HG03565 (cell line): ENCODE measurements around the gene CHSY1.

Experiments used
- ATAC-seq: cut with Tn5 transposase; IDR thresholded peaks from one replicate; pipeline ENCODE4 v1.9.1; 2021; ENCODE audit warnings: mild to moderate bottlenecking, moderate library complexity; ENCODE audit not compliant: unreplicated experiment

Gene CHSY1

GRCh38 chr15:101156509-101157159, 95.2 kb downstream of the CHSY1 start:
- ATAC-seq = peak; percentile 92

GRCh38 chr15:101156061-101156460, 95.8 kb downstream of the CHSY1 start:
- no peak for ATAC-seq

- no peak for ATAC-seq
These were observed 97.8 kb downstream of the CHSY1 start for GRCh38 chr15:101153801-101154656.

GRCh38 chr15:101152914-101153313, 98.9 kb downstream of the CHSY1 start:
- no peak for ATAC-seq

GRCh38 chr15:101151288-101151687, 100.6 kb downstream of the CHSY1 start:
- ATAC-seq = no peak

GRCh38 chr15:101150723-101151040, 101.2 kb downstream of the CHSY1 start:
- no peak for ATAC-seq

GRCh38 chr15:101149864-101150722, 101.8 kb downstream of the CHSY1 start:
- no peak for ATAC-seq

GRCh38 chr15:101148881-101149664, 102.8 kb downstream of the CHSY1 start:
- no peak for ATAC-seq

- ATAC-seq = peak; percentile 67
These were observed 103.5 kb downstream of the CHSY1 start for GRCh38 chr15:101148166-101148880.

- no peak for ATAC-seq
These were observed 104.7 kb downstream of the CHSY1 start for GRCh38 chr15:101147181-101147580.

GRCh38 chr15:101146118-101146702, 105.6 kb downstream of the CHSY1 start:
- ATAC-seq = no peak

- no peak for ATAC-seq
These were observed 106.5 kb downstream of the CHSY1 start for GRCh38 chr15:101145362-101145761.

- no peak for ATAC-seq
These were observed 108.5 kb downstream of the CHSY1 start for GRCh38 chr15:101143321-101143720.

- no peak for ATAC-seq
These were observed 109.1 kb downstream of the CHSY1 start for GRCh38 chr15:101142711-101143110.

- no peak for ATAC-seq
These were observed 109.8 kb downstream of the CHSY1 start for GRCh38 chr15:101141926-101142527.

GRCh38 chr15:101140697-101141065, 111.2 kb downstream of the CHSY1 start:
- no peak for ATAC-seq

- ATAC-seq = no peak
These were observed 111.7 kb downstream of the CHSY1 start for GRCh38 chr15:101139986-101140696.
